ENCODE data around the gene EHD2.

GRCh38 chr19:47757617-47758442 is 44.6 kb downstream of the EHD2 start:
- TF ChIP-seq EZH2 (IDR thresholded peaks at IDR 0.05; ENCODE audit: borderline replicate concordance, low read length) = no peak
- no peak for TF ChIP-seq CTCF (conservative IDR thresholded peaks at IDR 0.05 in 1 of 2, IDR thresholded peaks at IDR 0.05 in 1 of 2; ENCODE audit: extremely low read depth in 1 of 2, insufficient read depth in 1 of 2, low read depth in 1 of 2, low read length in 2 of 2)
